Prostate gland (tissue), 2 donors: ENCODE measurements around the gene SFT2D1.

Source experiments
- POLR2A ChIP-seq: fragments of 450-650 bp; IDR thresholded peaks from one replicate; pipeline ENCODE4 v1.6.1; 2016; ENCODE audit warnings: antibody characterized with exemption, mild to moderate bottlenecking
- TF ChIP-seq, protein P1 (sequence below), 4 experiments: fragments of 200-600 bp in 2 of 4; fragments of 450-650 bp in 2 of 4; sonication (generic) in 2 of 4; IDR thresholded peaks; 1 replicate in 3 of 4; 2 replicates in 1 of 4; pipeline ENCODE4 v1.5.1; 2016 to 2019; ENCODE audit warnings: antibody characterized with exemption in 4 of 4, mild to moderate bottlenecking in 2 of 4, moderate library complexity in 2 of 4

DNA sequence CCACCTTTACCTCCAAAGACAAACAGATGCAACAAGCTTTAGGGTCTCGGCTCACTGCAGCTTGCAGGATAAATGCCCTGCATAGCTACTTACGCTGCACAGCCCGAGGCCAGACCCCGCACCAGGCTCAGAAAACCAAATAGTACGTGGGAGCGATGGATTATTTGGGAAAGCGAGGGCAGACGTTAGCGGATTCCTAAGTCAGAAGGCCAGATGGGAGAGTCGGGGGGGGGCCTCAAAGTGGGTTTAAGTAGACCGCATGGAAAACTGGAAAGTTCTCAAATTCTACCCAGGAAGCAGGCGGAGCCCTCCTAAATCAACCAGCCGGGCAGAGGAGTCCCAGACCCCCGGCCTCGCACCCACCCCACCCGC, 382 bp downstream of the SFT2D1 start:
- TF ChIP-seq, protein P1, sequence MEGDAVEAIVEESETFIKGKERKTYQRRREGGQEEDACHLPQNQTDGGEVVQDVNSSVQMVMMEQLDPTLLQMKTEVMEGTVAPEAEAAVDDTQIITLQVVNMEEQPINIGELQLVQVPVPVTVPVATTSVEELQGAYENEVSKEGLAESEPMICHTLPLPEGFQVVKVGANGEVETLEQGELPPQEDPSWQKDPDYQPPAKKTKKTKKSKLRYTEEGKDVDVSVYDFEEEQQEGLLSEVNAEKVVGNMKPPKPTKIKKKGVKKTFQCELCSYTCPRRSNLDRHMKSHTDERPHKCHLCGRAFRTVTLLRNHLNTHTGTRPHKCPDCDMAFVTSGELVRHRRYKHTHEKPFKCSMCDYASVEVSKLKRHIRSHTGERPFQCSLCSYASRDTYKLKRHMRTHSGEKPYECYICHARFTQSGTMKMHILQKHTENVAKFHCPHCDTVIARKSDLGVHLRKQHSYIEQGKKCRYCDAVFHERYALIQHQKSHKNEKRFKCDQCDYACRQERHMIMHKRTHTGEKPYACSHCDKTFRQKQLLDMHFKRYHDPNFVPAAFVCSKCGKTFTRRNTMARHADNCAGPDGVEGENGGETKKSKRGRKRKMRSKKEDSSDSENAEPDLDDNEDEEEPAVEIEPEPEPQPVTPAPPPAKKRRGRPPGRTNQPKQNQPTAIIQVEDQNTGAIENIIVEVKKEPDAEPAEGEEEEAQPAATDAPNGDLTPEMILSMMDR (IDR thresholded peaks at IDR 0.05): no peak
- TF ChIP-seq POLR2A: no peak
